T-helper 17 cell (primary cell): ENCODE measurements around the gene KCNG3. TPM values are rescaled to one million over a fixed set of nuclear protein-coding genes. Genes with fewer than 3 reads are reported as not detected.
"Not testable (repeated sequence)": the region's sequence is repeated elsewhere in the genome, so short reads cannot be mapped to it uniquely, and the experiment has no call there.

Experiments
- ATAC-seq: fragments of 150-1000 bp; cut with Tn5 transposase; 2 replicates; pipeline ENCODE4 v1.10.0; 2021; ENCODE audit warnings: mild to moderate bottlenecking, moderate library complexity
- DNase-seq, 3 donors: peaks; one replicate each; pipeline versions ENCODE4 v3.0.0 to v3.0.0-alpha.2; 2020 to 2021
- H3K9me3 ChIP-seq: one replicate; pipeline ENCODE4 v1.7.0; 2013; ENCODE audit warnings: low read length, mild to moderate bottlenecking; ENCODE audit not compliant: control insufficient read depth, poor library complexity, severe bottlenecking
- H3K27ac Mint-ChIP-seq: one replicate; pipeline ENCODE4 v1.8.0; 2022; ENCODE audit warnings: mild to moderate bottlenecking, moderate library complexity, mixed read lengths
- H3K27me3 Mint-ChIP-seq: one replicate; pipeline ENCODE4 v1.8.0; 2022; ENCODE audit warnings: mixed read lengths
- H3K36me3 Mint-ChIP-seq: one replicate; pipeline ENCODE4 v1.8.0; 2022; ENCODE audit warnings: low read depth, mixed read lengths
- H3K4me1 Mint-ChIP-seq: one replicate; pipeline ENCODE4 v1.8.0; 2022; ENCODE audit warnings: mild to moderate bottlenecking, mixed read lengths
- H3K4me3 Mint-ChIP-seq: one replicate; pipeline ENCODE4 v1.8.0; 2022; ENCODE audit warnings: mild to moderate bottlenecking, moderate library complexity, mixed read lengths
- total RNA-seq, 4 donors: library from RNA in 2 of 4; stranded (reverse) in 2 of 4; gene quantifications; one replicate each; pipeline ENCODE4 v1.2.3 and lab custom pipeline; 2022 to 2026

Gene KCNG3
- total RNA-seq, 2 donors from 2014 or later: not detected

DNA sequence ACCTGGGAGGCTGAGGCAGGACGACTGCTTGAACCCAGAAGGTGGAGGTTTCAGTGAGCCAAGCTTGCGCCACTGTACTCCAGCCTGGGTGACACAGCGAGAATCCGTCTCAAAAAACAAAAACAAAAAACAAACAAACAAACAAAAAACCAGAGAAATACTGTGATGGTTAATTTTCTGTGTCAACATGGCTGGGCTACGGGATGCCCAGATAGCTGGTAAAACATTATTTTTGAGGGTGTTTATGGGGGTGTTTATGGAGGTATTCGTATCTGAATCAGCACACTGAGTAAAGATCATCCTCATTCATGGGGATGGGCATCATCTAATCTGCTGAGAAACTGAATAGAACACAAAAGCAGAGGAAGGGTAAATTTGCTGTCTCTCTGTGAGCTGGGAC lies 92.0 kb downstream of the KCNG3 start:
- H3K27me3 Mint-ChIP-seq: peaks cover 5% of the 10 kb centered on the region
- H3K36me3 Mint-ChIP-seq: peaks cover 4% of the 10 kb centered on the region
- no peak overlapping the region for H3K4me3 Mint-ChIP-seq
- DNase-seq (no peak), ATAC-seq (no peak)
- H3K4me1 Mint-ChIP-seq: peaks cover 3% of the 10 kb centered on the region
- no peaks in the 10 kb centered on the region for H3K9me3 ChIP-seq
- H3K27ac Mint-ChIP-seq: no peak overlapping the region

DNA sequence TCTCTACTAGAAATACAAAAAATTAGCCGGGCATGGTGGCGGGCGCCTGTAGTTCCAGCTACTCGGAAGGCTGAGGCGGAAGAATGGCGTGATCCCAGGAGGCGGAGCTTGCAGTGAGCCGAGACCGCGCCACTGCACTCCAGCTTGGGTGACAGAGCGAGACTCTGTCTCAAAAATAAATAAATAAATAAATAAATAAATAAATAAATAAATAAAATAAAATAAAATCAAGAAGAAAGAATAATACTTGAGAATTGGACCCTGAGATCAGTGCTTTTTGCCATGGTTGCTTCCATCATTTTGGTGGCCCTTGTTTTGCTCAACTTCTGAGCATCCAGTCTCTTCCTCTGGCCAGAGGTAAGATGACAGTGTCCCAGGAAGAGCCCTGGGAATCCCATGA lies 95.7 kb downstream of the KCNG3 start:
- not testable (repeated sequence) for H3K4me1 Mint-ChIP-seq, ATAC-seq, DNase-seq, H3K9me3 ChIP-seq, H3K36me3 Mint-ChIP-seq, H3K4me3 Mint-ChIP-seq, H3K27ac Mint-ChIP-seq
- peaks cover 11% of the 10 kb centered on the region for H3K27me3 Mint-ChIP-seq

DNA sequence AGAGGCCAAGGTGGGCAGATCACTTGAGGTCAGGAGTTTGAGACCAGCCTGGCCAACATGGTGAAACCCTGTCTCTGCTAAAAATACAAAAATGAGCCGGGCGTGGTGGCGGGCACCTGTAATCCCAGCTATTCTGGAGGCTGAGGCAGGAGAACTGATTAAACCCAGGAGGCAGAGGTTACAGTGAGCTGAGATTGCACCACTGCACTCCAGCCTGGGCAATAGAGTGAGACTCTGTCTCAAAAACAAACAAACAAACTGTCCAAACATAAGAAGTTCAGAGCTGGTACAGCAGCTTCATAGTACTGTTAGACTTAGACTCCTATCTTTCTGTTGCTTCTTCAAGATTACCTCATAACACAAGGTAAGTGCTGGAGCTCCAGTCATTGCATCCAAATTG lies 100.5 kb downstream of the KCNG3 start:
- H3K4me1 Mint-ChIP-seq, H3K4me3 Mint-ChIP-seq, ATAC-seq, DNase-seq, H3K27ac Mint-ChIP-seq, H3K9me3 ChIP-seq, H3K36me3 Mint-ChIP-seq: not testable (repeated sequence)
- peaks cover 11% of the 10 kb centered on the region for H3K27me3 Mint-ChIP-seq

DNA sequence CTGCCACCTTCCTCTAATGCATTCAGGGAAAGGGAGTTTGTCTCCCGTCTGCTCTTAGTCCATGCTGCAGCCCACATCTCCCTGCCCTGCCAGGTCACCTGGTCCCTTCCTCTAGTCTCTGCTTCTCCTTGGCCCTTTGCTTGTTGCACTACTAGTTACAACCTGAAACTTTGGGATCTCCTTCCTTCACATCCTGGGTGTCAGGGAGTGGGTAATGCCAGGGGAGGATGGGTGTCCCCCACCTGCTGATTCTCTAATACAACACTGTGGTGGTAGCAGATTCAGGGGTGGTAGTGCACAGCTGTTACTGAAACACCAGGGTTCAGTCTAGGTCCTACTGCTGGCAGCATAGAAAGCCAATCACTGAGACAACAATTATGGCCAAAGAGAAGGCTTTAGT lies 101.6 kb downstream of the KCNG3 start:
- no peaks in the 10 kb centered on the region for H3K9me3 ChIP-seq
- ATAC-seq: no peak
- H3K27ac Mint-ChIP-seq: no peak overlapping the region
- H3K4me3 Mint-ChIP-seq: no peak overlapping the region
- no peak for DNase-seq
- H3K27me3 Mint-ChIP-seq: peaks cover 6% of the 10 kb centered on the region
- H3K36me3 Mint-ChIP-seq: peaks cover 3% of the 10 kb centered on the region
- H3K4me1 Mint-ChIP-seq: no peaks in the 10 kb centered on the region

Other genes starting within 250 kb of the KCNG3 start
- 10 to 100 TPM; 50.9 to 55.3 TPM for gene COX7A2L, start 132.8 kb downstream of the KCNG3 start, total RNA-seq
- gene MTA3, start 74.7 kb upstream of the KCNG3 start, total RNA-seq: 10 to 100 TPM; 19.0 to 25.2 TPM